ENCODE results near the gene STRIP1. TPM values are rescaled to one million over a fixed set of nuclear protein-coding genes. Genes with fewer than 3 reads are reported as not detected.
"Not testable (repeated sequence)": the region's sequence is repeated elsewhere in the genome, so short reads cannot be mapped to it uniquely, and the experiment has no call there.

Gene STRIP1
- total and polyA plus RNA-seq, 8 donors, result 32.7 to 59.7 (median 52.3) TPM

GRCh38 chr1:110018396-110018795 is 16.0 kb upstream of the STRIP1 start:
- no peak for ATAC-seq
- no peak for DNase-seq
- Histone ChIP-seq H3K4me3 (no peak overlapping the region), H3K27ac (no peak overlapping the region), H3K36me3 (peaks cover 5 to 100% of the 10 kb centered on the region in 2 donors), H3K4me1 (no peaks in the 10 kb centered on the region), H3K27me3 (no peaks in the 10 kb centered on the region), H3K9me3 (no peaks in the 10 kb centered on the region)
- no peak for TF ChIP-seq CTCF (IDR thresholded peaks at IDR 0.05)
- intact Hi-C loops (cut with DNase I), result no loop called here

GRCh38 chr1:110019770-110020169 is 14.7 kb upstream of the STRIP1 start:
- Histone ChIP-seq H3K27ac (no peak overlapping the region), H3K4me1 (no peaks in the 10 kb centered on the region), H3K36me3 (peaks cover 5 to 98% of the 10 kb centered on the region in 2 donors), H3K9me3 (no peaks in the 10 kb centered on the region), H3K27me3 (no peaks in the 10 kb centered on the region), H3K4me3 (no peak overlapping the region)
- intact Hi-C loops (cut with DNase I), result no loop called here
- DNase-seq, result no peak
- TF ChIP-seq CTCF (IDR thresholded peaks at IDR 0.05), result no peak
- no peak for ATAC-seq

- no peak for TF ChIP-seq CTCF (IDR thresholded peaks at IDR 0.05)
- no peak for ATAC-seq
- DNase-seq, result no peak
- Histone ChIP-seq H3K27ac (no peak overlapping the region), H3K36me3 (peaks cover 5 to 92% of the 10 kb centered on the region in 2 donors), H3K9me3 (no peaks in the 10 kb centered on the region), H3K27me3 (no peaks in the 10 kb centered on the region), H3K4me3 (no peak overlapping the region), H3K4me1 (no peaks in the 10 kb centered on the region)
- intact Hi-C loops (cut with DNase I), result no loop called here
These were observed 13.1 kb upstream of the STRIP1 start for GRCh38 chr1:110021285-110021684.

GRCh38 chr1:110024613-110025012 is 9.8 kb upstream of the STRIP1 start:
- peaks cover 0 to 58% of the 10 kb centered on the region in 2 donors for H3K36me3 ChIP-seq

GRCh38 chr1:110030687-110031086 is 3.7 kb upstream of the STRIP1 start:
- DNase-seq; H3K9me3 ChIP-seq; H3K36me3 ChIP-seq; ATAC-seq; H3K4me3 ChIP-seq; intact Hi-C loops (cut with DNase I); H3K27me3 ChIP-seq: not testable (repeated sequence)
- Histone ChIP-seq H3K27ac (peak overlapping the region in 1 of 2 donors; percentile 43), H3K4me1 (peaks cover 5 to 18% of the 10 kb centered on the region in 2 donors)

More at GRCh38 chr1:110024613-110025012, 9.8 kb upstream of the STRIP1 start:
- intact Hi-C loops (cut with DNase I), result no loop called here
- no peaks in the 10 kb centered on the region for H3K9me3 ChIP-seq
- no peaks in the 10 kb centered on the region for H3K4me1 ChIP-seq
- ATAC-seq (no peak), DNase-seq (no peak)
- no peak overlapping the region for H3K27ac ChIP-seq
- no peak for TF ChIP-seq CTCF (IDR thresholded peaks at IDR 0.05)
- no peaks in the 10 kb centered on the region for H3K27me3 ChIP-seq
- no peak overlapping the region for H3K4me3 ChIP-seq

- Histone ChIP-seq H3K9me3 (no peaks in the 10 kb centered on the region), H3K4me3 (no peak overlapping the region), H3K27me3 (no peaks in the 10 kb centered on the region), H3K27ac (no peak overlapping the region), H3K36me3 (peaks cover 0 to 2% of the 10 kb centered on the region in 2 donors), H3K4me1 (peaks cover 9 to 27% of the 10 kb centered on the region in 2 donors)
- ATAC-seq, result no peak
- intact Hi-C loops (cut with DNase I), result no loop called here
- DNase-seq, result no peak
- no peak for TF ChIP-seq CTCF (IDR thresholded peaks at IDR 0.05)
These were observed 2.1 kb upstream of the STRIP1 start for GRCh38 chr1:110032327-110032726.

Measured in left lung (tissue), 10 donors.